Skin epidermis (tissue), 12 donors: ENCODE data around the gene CIC.

Source experiments
- H3K27ac ChIP-seq, 21 experiments: fragments of 200-600 bp; sonication (generic) in 11 of 21; one replicate each; pipeline ENCODE4 v1.5.0; 2020; ENCODE audit warnings: mild to moderate bottlenecking in 3 of 21, inconsistent platforms in 2 of 21, moderate library complexity in 2 of 21
- H3K4me3 ChIP-seq, 7 experiments: fragments of 200-600 bp; sonication (generic) in 2 of 7; one replicate each; pipeline ENCODE4 v1.5.0; 2020; ENCODE audit warnings: inconsistent platforms in 2 of 7, mild to moderate bottlenecking in 2 of 7, moderate library complexity in 1 of 7

The CIC gene

GRCh38 chr19:42268704-42269477 lies at the start of gene CIC:
TSS of gene CIC (plus strand) at chr19:42269252. CDS start at chr19:42271784, 2,532 bp downstream.
- peak within 1 kb of the TSS; percentile 90 to 100 (median 97) for H3K27ac ChIP-seq
- H3K4me3 ChIP-seq, result peak within 1 kb of the TSS; percentile 51 to 76 (median 62)

DNA sequence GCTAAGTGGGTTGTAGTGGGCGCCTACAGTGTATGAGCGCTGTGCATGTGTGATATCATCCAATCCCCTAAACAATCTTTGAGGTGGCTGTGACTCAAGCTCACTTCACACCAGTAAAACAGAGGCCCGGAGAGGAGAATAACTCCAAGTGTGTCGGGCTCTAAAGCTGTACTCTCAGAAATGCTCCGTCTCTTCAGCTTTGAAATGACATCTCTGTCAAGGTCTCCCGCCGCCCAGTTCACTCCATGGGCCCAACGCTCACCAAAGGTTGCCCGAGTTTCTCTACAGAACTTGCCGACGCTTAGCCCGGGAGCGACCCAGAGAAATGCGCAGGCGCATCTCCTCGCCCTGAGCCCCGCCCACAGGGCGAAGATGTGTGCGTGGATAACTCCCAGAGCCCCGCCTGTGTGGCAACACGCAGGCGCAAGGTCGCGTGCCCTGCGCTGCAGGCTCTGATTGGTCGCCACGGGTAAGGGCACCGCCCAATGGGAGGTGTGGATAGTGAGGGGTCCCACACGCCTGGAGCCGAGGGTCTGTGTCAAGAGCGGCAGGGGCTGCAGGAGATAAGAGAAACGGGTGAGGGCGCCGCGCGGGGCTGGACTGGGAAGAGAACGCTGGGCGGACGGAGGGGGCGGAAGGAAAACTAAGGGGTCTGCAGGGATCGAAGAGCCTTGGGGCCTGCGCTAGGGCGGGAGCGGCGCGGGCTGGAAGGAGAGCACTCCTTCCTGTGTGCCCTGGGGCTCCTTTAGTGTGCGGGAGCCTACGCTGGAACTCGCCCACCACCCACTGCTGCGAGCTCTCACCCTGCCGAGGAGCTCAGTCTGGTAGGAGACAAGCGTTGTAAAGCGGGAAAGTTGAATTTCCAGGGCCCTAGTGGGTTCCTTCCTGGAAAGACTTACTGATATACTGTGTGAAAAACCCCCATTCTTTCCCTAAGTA lies 49.0 kb upstream of the CIC start, which contains the start of gene ZNF526:
ZNF526 (plus strand) TSS at position 501 of the 939 bp plus-strand sequence. CDS start 4,092 bp downstream, outside the sequence.
- peak within 1 kb of the TSS; percentile 53 to 95 (median 79) for H3K4me3 ChIP-seq

DNA sequence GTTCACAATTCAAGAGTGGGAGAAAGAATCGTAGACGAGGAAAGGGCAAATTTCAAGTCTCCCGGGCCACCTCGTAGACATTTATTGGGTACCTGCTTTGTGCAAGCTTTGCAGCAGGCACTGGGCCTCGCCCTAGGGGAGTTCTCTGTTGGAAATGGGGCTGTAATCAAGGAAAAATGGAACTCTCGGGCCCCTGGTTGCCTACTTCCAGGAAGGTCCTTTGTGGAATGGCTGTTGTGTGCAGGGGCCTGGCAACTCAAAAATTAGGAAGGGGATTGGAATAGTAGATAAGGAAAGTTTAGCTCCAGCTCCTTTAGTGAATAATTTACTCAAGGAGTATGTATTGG lies 48.3 kb upstream of the CIC start:
- Histone ChIP-seq H3K4me3 (peak overlapping the region; percentile 53 to 95 (median 79)), H3K27ac (peak overlapping the region in 20 of 21 experiments; percentile 36 to 97 (median 85))

More for the DNA sequence above, 49.0 kb upstream of the CIC start, which contains the start of gene ZNF526:
- peak within 1 kb of the TSS in 20 of 21 experiments; percentile 36 to 97 (median 85) for H3K27ac ChIP-seq

- H3K4me3 ChIP-seq, result no peak overlapping the region
- no peak overlapping the region for H3K27ac ChIP-seq
Measured at GRCh38 chr19:42224940-42225717, 43.9 kb upstream of the CIC start.

DNA sequence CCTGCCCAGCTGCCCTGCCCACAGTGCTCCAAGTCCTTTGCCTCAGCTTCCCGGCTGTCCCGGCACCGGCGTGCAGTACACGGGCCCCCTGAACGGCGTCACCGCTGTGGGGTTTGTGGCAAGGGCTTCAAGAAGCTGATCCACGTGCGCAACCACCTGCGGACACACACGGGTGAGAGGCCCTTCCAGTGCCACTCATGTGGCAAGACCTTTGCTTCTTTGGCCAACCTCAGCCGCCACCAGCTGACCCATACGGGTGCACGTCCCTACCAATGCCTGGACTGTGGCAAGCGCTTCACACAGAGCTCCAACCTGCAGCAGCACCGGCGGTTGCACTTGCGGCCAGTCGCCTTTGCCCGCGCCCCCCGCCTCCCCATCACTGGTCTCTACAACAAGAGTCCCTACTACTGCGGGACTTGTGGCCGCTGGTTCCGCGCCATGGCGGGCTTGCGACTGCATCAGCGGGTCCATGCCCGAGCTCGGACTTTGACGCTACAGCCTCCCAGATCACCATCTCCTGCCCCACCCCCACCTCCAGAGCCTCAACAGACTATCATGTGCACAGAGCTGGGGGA lies 43.2 kb upstream of the CIC start:
- H3K27ac ChIP-seq, result no peak overlapping the region

GRCh38 chr19:42226886-42227285 lies 42.2 kb upstream of the CIC start:
- Histone ChIP-seq H3K4me3 (no peak overlapping the region), H3K27ac (no peak overlapping the region)

More for the DNA sequence above, 43.2 kb upstream of the CIC start:
- no peak overlapping the region for H3K4me3 ChIP-seq

- no peak overlapping the region for H3K4me3 ChIP-seq
- H3K27ac ChIP-seq, result no peak overlapping the region
Measured at GRCh38 chr19:42228641-42229040, 40.4 kb upstream of the CIC start.

DNA sequence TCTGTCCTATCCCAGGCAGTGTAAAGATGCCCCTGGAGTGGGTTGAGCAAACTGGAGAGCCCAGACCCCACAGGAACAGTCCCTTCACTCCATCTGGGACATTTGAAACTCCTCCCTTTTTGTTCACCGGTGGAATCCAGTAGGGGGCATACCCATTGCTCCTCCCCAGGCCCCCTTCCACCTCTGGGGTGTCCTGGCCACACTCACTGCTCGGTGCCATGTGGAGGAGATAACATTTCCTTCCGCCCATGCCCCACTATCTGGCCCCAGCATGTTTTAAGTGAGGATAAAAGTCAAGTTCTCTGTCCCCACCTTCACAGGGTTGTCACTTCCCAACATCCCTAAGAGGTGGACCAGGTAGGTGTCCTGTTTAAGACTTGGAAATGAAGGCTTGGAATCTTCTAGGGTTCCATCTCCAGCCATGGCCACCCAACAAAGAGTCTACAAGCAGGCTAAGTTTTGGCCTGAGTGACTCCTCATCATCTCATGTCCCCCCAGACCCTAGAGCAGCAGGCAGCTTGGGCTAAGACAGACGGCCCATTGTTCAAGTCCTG lies 39.7 kb upstream of the CIC start:
- Histone ChIP-seq H3K27ac (no peak overlapping the region), H3K4me3 (no peak overlapping the region)

DNA sequence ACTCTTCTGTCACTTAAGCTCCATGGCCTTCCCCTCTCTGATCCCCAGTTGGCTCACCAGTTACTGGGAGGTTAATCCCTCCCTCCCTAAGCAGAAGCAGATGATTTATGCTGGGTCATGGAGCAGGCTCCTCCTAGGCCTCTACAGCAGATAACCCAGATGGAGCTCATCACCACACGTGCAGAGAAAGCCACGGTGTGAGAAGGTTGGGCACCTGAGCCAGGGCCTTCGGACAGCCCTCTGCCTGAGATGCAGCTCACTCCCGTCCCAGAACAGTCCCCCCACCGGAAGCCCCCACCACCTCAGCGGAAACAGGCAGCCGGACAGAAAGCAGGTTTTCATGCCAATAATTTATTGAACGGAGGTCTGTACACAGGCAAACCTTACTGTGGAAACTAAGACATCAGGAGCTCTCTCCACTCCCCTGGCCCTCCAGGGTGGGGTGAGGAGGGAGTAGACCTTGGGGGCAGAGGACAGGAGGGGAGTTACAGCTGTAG lies 39.1 kb upstream of the CIC start:
- Histone ChIP-seq H3K27ac (peak overlapping the region in 1 of 21 experiments; percentile 22), H3K4me3 (no peak overlapping the region)

DNA sequence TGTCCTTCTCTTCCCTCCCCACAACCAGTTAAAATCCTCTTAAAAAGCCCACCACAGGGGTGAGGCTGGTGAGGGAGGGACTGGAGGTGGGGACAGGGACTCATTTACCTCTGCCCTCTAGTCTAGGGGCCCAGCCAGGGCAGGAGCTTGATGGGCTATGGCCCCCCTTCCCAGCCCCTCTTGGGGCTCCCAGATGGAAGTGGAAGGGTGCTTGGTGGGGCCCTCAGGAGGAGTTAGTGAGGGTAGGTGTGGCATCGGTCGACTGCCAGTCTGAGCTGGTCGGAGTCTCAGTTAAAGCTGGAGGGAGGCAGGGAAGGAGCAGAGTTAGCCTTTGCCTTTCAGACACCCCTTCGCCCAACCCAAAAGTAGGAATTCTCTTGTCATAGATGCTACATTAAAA lies 38.5 kb upstream of the CIC start:
- Histone ChIP-seq H3K27ac (peak overlapping the region in 2 of 21 experiments; percentile 22 to 32), H3K4me3 (no peak overlapping the region)

GRCh38 chr19:42232435-42232834 lies 36.6 kb upstream of the CIC start:
- H3K4me3 ChIP-seq, result no peak overlapping the region
- no peak overlapping the region for H3K27ac ChIP-seq

- no peak overlapping the region for H3K4me3 ChIP-seq
- H3K27ac ChIP-seq, result no peak overlapping the region
Measured at GRCh38 chr19:42233106-42233505, 35.9 kb upstream of the CIC start.

- H3K4me3 ChIP-seq, result no peak overlapping the region
- H3K27ac ChIP-seq, result no peak overlapping the region
Measured at GRCh38 chr19:42233678-42234292, 35.3 kb upstream of the CIC start.

- H3K4me3 ChIP-seq, result no peak overlapping the region
- H3K27ac ChIP-seq, result no peak overlapping the region
Measured at GRCh38 chr19:42234364-42234763, 34.7 kb upstream of the CIC start.

DNA sequence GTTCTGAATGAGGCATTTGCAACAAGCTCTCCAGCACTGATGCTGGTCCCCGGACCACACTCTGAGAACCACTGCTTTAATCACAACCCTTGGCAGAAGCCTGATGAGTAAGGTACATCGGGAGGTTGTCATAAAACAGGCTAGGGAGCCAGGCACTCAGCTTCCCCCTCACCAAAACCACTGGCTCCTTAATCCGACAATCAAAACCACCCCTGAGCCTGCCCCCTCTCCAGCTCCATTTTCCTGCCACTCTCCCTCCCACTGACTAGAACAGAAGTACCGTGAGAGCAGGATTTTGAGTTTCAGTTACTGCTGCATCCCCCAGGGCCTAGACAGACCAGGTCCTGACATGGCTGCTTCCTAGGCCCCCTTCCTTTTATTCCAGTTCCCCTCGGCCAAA lies 33.9 kb upstream of the CIC start:
- no peak overlapping the region for H3K27ac ChIP-seq
- no peak overlapping the region for H3K4me3 ChIP-seq

- H3K4me3 ChIP-seq, result no peak overlapping the region
Measured at GRCh38 chr19:42239544-42240220, 29.4 kb upstream of the CIC start.

GRCh38 chr19:42241279-42241678 lies 27.8 kb upstream of the CIC start:
- Histone ChIP-seq H3K27ac (peak overlapping the region in 13 of 21 experiments; percentile 83 to 97 (median 92)), H3K4me3 (peak overlapping the region; percentile 58 to 87 (median 79))

More at GRCh38 chr19:42239544-42240220, 29.4 kb upstream of the CIC start:
- no peak overlapping the region for H3K27ac ChIP-seq

DNA sequence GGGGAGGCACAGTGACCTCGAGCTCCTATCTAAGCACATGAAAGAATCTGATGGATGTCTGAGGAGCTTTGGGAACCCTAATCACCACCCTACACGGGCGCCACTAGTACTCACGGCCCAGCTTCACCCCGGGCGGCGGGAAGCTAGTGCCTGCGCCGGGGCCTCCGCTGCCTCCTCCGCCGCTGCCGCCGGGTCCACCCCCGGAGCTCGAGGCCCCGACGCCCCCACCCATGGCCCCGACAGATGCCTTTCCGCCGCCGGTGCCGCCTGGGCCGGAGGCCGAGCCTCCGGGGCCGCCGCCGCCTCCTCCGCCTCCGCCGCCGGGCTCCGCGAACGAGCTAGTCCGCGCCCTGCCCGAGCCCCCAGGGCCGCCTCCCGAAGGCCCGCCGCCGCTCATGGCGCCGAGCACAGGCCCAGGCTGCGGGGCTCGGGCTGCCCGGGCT lies 27.0 kb upstream of the CIC start:
- H3K4me3 ChIP-seq, result peak overlapping the region; percentile 58 to 87 (median 79)
- peak overlapping the region; percentile 83 to 98 (median 92) for H3K27ac ChIP-seq
